HG03175 (cell line): Measurements from ENCODE around the gene MSI2.

ENCODE experiments used
- ATAC-seq: cut with Tn5 transposase; IDR thresholded peaks from one replicate; pipeline ENCODE4 v1.9.1; 2021; ENCODE audit warnings: mild to moderate bottlenecking, moderate library complexity; ENCODE audit not compliant: unreplicated experiment

The MSI2 gene

DNA sequence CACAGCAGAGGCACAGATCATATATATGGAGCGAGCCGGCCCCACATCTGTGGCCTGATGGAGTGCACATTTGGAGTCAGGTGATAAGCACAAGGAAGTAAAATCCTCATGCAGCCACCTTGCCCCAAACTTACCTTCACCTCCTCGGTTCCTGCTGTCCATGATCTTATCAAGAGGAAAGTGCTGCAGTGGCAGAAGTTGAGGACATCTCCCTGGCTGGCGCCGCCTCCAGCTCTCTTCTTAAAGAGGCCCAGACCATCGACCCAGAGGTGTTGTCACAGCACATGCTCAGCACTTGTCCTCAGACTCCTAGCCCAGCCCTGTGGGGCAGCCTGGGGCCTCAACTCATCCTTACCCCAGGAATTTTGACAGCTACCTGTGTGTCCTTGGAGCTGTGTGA, 276.2 kb downstream of the MSI2 start:
- ATAC-seq, result no peak

DNA sequence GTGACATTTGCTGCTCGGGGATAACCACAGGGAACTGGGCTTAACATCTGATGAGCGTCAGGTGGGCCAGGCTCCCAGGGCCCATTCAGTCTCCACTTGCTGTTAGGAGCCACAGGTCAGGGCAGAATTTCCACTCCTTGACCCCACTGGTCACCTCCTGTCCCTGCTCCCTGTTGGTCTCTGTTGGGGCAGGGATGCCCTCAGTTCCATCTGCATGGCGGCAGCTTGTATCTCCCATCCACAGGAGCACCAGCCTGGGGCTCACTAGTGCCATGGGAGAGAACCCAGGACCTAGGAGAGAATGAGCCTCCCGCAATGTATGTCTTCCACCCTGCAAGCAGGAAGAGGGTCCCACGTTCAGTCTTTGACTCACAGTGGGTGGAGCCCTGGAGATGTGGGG, 276.6 kb downstream of the MSI2 start:
- ATAC-seq, result no peak

DNA sequence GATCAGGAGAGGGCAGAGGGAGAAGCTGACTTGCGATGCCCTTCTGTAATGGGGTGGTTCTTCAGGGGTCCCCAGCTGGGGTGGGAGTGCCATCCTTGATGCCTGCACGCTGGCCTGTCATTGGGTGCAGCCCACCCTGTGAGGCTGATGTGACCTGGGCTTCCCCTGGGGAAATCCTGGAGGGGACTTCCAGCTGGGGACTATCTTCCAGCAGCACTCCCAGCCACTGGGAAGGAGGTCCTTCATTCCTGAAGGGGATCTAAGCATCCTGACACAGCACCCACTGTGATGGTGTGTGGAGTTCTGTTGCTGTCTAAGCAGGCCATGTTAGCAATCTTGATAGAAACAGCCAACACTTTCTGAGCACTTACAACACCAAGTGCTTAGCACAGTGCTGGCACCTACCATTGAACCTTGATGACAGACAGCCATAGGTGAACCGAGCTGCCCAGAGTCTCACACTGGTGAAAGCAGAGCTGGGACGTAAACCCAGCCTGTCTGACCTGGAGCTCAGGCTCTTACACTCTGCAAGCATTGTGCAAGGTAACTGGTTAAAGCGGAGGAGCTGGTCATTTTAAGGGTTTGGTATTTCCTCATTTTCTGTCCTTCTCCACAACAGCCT, 277.5 kb downstream of the MSI2 start:
- ATAC-seq, result no peak

DNA sequence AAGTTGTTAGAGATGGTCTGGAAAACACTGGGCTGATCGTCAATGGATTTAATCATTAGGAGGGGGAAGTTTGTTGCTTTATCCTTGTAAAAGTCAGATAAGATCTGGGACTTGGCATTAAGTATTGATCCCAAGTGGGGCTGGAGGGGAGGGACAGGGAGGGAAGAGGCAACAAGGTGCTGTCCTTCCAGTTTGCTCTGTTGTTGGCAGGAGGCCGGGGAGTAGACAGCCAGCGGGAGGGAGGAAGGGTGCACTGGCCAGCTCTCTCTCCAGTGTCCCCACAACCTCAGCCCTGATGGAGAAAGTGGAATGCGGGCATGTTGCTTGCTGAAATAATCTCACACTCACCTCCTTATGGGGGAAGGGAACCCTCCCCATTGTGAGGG, 278.5 kb downstream of the MSI2 start:
- ATAC-seq, result no peak

DNA sequence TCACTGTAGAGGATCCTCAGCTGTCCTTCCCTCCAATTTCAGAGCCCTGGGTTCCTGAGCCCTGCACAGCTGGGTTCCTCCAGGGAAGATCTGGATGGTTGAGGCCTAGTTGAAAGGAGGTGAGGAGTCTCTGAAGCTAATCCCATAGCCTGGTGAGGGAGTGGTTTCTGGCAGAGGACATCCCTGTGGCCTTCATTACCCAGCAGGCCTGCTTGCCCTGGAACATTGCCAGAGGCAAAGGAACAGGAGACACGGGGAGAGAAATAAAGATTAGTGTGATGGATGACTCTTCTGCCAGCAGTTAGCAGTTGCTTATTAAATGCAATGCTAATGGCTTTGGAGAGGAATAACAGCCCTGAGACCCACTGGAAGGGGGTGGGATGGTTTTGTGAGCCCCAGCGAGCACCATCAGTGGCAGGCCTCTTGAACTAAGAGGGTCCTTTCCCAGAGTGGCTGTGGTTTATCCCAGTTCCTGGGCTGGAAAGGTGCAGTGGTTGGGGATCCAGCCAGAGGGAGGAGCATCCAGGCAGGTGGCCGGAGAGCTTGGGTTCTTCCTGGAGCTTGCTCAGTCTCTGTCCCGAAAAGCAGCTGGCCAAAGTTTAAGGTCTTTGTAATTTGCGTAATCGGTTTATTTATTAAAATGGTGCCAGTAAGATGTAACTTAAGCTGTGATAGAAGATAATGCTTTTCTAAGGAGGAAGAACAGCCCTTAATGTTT, 279.1 kb downstream of the MSI2 start:
- no peak for ATAC-seq

DNA sequence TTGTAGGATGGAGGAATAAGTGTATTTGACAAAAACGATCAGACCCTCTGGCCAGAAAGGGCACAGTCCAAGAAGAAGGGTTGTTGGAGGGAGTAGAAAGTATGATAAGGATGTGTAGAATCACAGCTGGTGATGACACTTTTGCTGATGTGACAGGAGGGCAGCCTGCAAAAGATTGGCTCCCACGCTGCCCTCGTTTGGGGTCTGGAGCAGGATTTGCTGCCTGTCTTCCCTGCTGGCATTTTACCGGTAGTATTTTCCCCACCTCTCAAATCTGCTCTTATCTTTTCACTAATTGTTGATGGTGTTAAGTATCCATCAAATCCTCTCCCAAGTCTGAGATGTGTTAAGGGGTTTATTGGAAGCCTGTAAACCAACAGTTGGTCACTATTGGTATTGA, 280.0 kb downstream of the MSI2 start:
- ATAC-seq, result no peak

DNA sequence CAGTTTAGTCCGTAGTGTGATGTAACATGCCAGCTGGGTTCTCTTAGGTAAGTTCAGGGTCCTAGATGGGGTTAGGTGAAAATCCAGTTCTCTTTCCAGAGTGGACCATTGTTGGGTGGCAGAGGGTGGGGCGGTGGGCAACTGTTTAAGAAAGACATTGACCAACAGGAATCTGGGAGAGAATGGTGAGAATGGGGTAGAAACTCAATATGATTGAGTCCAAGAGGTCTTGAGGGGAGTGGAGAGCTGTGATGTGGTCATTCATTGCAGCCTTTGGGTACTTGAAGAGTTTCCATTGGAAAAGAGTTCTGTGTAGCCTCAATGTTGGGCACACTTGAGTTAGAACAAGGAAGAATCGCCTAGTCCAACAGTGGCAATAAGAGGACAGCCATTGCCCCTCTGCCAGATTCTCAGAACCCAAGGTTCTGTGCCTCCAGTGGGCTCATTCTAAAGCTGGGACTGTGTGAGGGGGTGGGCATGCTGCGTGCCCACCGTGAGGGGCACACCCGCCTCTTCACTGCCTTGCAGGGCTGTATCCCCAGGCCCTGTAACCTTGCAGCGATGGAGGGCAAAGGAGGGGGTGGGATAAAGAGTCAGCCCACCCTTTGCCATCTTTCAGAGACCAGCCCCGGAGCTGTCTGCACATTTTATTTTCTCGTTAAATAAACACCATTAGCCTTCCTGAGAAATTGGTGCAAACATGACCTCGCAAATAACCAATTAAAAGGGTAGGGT, 280.6 kb downstream of the MSI2 start:
- ATAC-seq, result no peak

DNA sequence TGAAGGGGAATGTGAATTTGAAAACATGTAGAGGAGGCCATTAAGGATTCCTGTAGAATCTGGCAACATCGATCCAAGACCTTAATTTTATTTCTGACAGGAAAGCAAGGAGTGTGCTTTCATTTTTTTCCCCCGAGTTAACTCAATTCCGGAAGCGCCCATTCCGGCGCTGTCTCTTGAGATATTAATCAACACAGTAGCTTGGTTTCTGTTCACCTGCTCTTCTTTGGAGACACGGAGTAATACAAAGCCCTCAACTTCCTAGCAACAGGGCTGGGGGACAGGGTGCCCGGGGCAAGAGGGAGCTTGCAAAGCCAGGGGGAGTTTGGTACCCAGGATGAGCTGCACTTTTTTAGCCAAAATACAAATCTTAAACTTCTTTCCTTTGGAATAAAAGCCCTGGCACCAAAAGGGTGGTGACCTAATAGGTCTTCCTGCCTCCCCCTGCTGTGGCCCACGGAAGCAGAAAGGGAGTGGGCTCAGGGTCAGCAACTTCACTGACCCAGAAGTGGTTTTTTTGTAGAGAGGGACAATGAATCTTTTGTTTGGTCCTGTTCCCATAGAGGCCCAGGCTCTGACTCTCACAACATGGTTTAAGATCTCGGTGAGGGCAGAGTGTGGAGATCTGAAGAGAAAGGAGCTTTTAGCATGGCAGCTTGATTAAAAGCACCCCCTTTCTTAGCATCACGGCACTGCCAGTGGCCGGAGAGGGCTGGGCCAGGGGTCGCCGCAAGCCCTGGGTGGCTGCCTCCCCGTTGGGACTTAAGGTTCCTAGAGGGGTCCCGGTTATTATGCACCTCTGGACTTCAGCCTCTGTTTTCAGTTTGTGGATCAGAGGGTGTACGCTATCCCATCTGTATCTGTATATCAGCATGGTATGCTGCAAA, 281.4 kb downstream of the MSI2 start:
- ATAC-seq, result no peak

DNA sequence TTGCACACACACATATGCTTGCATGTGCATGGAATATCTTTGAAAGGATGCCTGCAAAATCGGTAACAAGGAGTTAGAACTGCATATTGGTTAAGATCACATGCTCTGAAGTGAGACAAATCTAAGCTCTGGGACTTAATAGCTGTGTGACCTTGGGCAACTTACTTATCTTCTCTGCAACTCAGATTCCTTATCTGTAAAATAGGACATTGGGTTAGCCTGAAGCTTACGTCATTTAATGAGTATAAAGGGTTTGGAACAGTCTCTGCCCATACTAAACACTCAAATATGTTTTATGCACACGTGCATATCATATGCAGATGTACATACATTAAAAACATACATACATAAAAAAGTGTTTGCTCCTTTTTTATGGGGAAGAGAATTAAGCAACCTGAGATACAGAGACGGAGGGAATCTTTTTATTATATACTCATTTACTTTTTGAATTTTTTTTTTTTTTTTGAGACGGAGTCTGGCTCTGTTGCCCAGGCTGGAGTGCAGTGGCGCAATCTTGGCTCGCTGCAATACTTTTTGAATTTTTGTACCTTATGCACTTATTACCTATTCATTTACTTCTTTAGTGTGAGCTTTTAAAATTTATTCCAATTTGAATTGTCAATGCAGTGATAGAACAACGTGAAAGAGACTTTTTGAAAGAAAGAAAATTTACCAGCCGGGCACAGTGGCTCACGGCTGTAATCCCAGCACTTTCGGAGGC, 282.6 kb downstream of the MSI2 start:
- ATAC-seq, result no peak

DNA sequence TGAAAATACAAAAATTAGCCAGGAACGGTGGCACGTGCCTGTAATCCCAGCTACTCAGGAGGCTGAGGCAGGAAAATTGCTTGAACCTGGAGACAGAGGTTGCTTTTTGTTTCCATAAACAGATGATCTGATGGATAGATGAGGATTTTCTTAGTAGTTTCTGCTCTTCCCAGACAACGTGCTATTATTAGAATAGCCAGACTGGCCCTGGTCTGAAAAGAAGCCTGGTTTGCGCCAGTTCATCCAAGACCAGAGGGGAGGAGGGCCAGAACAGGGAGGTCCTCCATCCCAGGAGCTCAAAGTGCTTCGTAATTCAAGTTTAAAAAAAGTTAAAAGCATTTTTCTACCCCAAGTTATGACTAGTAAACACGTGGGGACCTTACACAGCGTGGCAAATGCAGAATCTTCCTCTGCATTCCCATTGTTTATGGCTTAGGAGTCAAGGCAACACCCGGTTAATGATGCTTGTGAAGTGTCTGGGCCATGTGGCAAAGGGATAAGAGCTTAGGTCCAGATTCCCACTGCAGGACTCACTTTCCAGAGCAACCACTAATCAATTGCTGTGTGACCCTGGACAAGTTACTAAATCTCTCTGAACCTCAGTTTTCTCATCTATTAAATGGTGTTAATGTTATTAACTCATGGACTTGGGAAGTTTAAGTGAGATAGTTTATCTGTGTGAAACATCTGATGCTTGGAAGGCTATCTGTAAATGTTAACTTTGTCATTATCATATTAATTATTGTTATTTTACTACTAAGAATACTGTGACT, 283.4 kb downstream of the MSI2 start:
- ATAC-seq, result no peak

DNA sequence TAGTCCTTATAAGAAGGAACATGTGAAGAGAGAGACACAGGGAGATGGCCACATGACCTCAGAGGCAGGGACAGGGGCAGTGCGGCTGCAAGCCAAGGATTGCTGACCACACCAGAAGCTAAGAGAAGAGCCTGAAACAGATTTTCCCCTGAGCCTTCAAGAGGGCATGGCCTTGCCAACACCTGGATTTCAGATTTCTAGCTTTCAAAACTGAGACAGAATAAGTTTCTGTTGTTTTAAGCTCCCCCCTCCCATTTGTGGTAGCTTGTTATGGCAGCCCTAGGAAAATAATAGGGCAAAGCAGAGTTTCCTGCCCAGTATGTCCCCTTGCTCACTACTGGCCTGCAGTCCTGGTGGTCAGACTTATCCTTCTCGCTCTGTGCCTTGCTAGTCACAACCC, 284.3 kb downstream of the MSI2 start:
- ATAC-seq, result no peak

DNA sequence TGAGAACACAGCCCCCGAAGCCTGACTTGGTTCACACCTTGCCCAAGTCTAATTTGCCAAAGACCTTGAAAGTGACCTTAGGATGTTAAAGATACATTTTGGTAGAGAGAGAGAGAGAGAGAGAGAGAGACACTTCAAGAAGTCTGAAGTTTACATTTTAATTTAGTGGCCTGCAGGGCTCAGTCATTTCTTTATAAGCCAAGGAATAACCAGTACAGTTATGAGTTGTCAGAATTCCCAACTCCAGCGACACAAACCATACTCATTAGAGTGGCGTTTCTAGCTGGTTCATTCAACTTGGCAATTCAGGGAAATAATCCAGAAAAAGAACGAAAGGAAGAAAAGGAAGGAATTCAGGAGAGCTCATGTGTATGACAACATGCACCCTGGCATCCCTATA, 284.7 kb downstream of the MSI2 start:
- ATAC-seq, result no peak

DNA sequence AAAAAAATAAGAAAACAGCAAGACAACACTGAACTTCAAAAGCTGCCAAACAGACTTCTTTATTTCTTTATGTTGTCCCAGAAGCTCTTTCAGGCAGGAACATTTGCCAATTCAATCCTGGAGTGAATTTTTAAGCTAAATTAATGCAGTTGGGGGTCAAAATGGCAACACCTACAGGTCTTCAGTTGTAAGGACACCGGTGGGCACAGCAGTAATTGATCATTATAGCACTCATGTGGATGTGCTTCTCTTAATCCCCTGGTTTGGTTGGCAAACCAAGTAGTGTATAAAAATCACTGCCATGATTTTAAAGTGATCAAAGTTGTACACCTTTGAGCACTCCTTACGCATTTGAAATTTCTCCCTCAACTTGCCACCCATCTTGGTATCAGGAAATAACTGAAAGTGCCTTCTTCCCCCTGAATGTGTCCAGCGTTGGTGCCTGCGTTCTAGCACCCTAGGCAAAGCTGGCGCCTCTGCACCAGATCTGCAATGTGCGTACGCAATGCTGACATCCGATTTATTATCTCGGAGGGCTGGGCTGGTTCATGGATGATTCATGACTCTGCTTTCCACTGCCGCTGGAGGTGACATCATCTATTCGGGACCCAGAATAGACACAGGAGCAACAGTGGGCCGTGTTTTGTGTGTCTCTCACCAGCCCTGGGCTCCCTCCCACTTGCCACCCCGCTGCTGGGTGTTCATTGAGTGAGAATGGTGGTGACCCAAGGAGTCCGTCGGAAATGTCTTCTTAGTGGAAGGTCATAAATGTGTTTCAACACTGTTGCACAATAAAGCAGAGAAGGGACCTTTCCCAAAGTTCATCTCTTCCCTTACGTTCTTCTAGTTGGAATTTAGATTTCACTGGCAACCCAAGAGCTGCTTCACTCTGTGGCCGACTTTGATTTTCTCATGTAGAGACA, 285.4 kb downstream of the MSI2 start:
- no peak for ATAC-seq

DNA sequence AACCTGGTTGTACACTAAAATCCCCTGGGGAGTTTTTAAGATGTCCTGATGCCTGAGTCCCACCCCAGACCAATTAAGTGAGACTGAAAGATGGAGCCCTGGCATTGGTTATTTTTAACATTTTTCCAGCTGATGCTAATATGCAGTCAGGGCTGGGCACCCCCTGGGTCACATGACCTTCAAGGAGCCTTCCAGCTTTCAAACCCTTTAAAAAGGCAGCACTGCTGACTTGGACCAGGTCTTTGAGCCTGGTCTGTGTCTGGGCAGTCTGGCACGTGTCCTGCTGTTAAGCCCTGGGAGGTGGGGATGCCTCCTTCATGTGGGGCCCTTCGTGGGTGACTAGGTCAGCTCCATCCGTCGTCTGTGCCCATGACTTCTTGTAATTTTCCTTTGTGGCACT, 286.2 kb downstream of the MSI2 start:
- no peak for ATAC-seq

DNA sequence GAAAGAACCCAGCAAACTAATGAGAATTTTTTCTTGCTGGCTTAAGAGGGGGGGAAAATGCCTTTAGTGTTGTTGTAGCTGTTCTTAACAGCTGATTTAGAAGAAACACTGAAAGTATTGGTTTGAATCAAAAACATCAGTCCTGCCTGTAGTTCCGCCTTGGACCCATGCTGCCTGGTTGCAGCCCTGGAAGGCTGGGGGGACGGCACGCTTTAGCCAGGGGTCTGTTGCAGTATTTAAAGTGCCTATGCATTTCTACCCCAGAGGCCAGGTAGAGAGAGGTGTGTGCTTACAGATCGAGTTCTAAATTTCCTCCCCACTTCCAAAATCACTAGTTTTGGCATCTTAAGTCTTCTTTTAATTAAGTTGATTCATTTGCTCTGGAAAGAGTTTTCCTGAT, 286.9 kb downstream of the MSI2 start:
- ATAC-seq, result no peak

DNA sequence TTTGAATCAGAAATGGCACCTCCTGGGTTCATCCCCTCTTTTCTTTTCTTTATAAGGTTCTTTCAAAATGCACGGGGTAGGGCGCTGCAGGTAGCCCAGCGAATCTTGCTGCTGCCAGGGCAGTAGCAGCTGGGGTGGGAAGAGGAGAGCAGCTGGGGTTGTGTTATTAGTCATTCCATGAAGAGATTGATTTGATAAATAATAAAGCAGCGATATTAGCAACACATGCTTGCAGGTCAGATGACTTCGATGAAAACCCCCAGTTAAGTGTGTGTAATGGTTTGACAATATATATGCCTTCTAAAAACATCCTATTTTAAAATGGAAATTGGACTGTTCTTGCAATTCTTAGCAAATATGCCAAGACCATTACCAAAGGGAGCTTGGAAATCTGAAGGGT, 288.1 kb downstream of the MSI2 start:
- ATAC-seq, result no peak

DNA sequence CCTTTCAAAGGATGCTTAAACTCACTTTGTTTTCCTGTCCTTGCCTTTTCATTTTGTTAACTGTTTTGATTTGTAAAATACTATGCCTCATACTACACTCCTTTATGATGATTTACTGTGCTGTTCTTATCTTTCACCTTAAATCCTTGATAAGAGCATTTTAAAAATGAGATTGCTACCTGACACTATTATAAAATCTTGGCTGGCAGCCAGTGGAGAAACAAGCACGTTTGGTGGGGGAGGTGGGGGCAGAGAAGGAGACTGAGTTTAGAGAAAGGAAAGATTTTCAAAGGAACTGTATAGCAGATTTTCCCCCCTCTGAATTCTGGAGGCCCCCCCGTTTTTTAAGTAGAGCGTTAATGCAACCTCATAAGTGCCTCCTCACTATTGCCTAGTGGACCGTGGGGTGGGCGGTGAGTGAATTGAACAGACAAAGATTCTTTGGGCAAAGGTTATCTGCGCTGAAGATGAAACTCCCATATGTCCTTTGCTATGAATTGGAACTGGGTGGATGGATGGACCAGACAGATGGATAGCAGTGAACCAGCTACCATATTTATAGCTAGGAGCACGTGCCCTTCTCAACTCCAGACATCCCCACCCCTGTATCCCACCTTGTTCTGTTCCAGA, 288.6 kb downstream of the MSI2 start:
- ATAC-seq, result no peak

DNA sequence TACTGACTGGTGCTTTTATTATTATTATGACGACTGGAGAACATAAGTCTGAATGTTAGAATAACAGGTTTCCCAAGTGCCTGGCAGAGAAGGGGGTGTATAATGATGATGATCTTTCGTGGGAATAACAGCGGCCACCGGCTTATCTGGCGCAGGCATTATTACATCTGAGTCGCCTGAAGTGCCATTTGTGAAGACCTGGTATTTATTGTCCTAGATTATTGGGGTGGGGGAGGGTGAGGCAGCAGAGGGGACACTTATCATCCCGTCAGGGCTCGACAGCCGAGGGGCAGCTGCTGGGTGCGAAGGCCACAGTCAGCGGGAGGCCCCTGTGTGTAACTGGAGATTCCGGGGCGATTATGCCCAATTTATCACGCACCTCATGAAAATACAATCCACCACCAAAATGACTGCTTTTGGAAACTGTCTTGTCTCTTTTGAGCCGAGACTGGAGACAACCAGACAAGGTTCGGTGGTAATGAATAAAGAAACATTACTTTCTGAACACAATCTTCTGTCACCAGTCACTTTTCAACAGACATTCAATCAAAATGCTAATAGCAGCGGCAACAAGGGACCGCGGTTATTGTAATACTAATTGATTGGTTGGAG, 289.5 kb downstream of the MSI2 start:
- ATAC-seq, result no peak
